BLaER1 treated with 17β-estradiol and CSF1 and Interleukin-3, amounts not matched to agents 10 nM and 100 nM (cell line): ENCODE results near the gene SH3PXD2A.
A peak's percentile ranks its signal among the peaks of the same experiment; 100 is the strongest.

Source experiments
- H3K27ac ChIP-seq, 11 experiments: shearing (Covaris generic); formaldehyde crosslinking; 2 replicates each; pipeline ENCODE4 v1.8.1; 2022
- H3K27me3 ChIP-seq, 11 experiments: shearing (Covaris generic); formaldehyde crosslinking; 2 replicates each; pipeline ENCODE4 v1.8.1; 2022
- H3K36me3 ChIP-seq, 11 experiments: shearing (Covaris generic); formaldehyde crosslinking; 2 replicates each; pipeline ENCODE4 v1.8.1; 2022
- H3K4me1 ChIP-seq, 10 experiments: shearing (Covaris generic); formaldehyde crosslinking; 2 replicates each; pipeline ENCODE4 v1.8.1; 2022
- H3K4me2 ChIP-seq, 11 experiments: shearing (Covaris generic); formaldehyde crosslinking; 2 replicates each; pipeline ENCODE4 v1.8.1; 2022
- H3K4me3 ChIP-seq, 10 experiments: shearing (Covaris generic); formaldehyde crosslinking; 2 replicates each; pipeline ENCODE4 v1.8.1; 2022
- H3K9ac ChIP-seq, 11 experiments: shearing (Covaris generic); formaldehyde crosslinking; 2 replicates each; pipeline ENCODE4 v1.8.1; 2022
- H3K9me3 ChIP-seq, 11 experiments: shearing (Covaris generic); formaldehyde crosslinking; replicated peaks in 1 of 11; 2 replicates each; pipeline ENCODE4 v1.8.1; 2022
- H4K20me1 ChIP-seq, 11 experiments: shearing (Covaris generic); formaldehyde crosslinking; 2 replicates each; pipeline ENCODE4 v1.8.1; 2022
- Cebpa-rat ChIP-seq, 11 experiments: shearing (Covaris generic); IDR thresholded peaks; 2 replicates each; pipeline ENCODE4 v1.8.1; 2022

SH3PXD2A gene

DNA sequence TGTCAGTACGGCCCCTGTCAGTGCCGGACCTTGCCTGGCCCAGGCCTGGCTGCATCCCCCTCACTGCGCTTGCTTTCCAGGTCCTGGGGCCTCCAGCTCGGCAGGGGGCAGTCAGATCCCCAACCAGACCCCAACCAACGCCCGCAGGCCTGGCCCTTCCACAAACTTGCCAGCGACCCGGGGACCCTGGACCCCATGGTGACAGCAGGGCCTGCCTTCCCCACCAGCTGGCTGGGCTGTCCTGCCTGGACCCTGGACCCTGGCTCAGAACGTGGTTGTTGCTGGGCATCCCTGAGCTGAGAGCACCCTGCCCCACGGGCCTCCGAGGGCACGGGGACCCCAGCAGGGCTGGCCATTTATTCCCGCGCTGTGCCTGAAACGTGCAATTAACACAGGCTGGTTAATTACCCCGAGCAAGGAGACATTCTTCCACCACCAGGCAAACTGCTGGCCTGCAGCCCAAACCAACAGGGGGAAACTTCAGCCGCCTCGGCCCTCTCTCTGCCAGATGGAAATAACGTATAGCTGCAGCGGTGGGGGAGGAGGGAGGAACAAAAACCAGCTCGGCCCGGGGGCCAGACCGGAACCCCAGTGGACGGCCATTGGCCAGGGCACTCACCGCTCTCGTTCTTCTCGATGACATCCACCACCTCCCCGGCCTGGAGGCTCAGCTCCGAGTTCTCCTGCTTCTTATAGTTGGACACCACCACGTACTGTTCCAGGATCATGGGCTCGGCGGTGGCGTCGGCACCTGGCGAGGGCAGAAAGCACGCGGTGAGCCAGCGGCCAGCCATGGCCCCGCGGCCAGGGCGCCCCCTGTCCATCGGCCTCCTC lies 194.8 kb downstream of the SH3PXD2A start:
- peak overlapping the region; percentile 52 to 75 (median 68) for H3K4me3 ChIP-seq
- peaks cover 35 to 49% (median 42%) of the 10 kb centered on the region in 11 experiments for H3K36me3 ChIP-seq
- peaks cover 0 to 20% (median 13%) of the 10 kb centered on the region in 11 experiments; a peak in 16 of 22 replicates for H3K9me3 ChIP-seq
- H3K4me2 ChIP-seq, result peak overlapping the region; percentile 95 to 100 (median 99)
- H3K27ac ChIP-seq, result peak overlapping the region in 10 of 11 experiments; percentile 68 to 88 (median 83); a peak in 21 of 22 replicates
- TF ChIP-seq Cebpa-rat (IDR thresholded peaks at IDR 0.05), result no peak
- no peaks in the 10 kb centered on the region for H3K27me3 ChIP-seq
- H4K20me1 ChIP-seq, result peaks cover 8 to 63% (median 39%) of the 10 kb centered on the region in 11 experiments; a peak in 19 of 22 replicates
- peak overlapping the region; percentile 67 to 85 (median 77) for H3K9ac ChIP-seq
- H3K4me1 ChIP-seq, result peaks cover 61 to 66% (median 63%) of the 10 kb centered on the region in 10 experiments

DNA sequence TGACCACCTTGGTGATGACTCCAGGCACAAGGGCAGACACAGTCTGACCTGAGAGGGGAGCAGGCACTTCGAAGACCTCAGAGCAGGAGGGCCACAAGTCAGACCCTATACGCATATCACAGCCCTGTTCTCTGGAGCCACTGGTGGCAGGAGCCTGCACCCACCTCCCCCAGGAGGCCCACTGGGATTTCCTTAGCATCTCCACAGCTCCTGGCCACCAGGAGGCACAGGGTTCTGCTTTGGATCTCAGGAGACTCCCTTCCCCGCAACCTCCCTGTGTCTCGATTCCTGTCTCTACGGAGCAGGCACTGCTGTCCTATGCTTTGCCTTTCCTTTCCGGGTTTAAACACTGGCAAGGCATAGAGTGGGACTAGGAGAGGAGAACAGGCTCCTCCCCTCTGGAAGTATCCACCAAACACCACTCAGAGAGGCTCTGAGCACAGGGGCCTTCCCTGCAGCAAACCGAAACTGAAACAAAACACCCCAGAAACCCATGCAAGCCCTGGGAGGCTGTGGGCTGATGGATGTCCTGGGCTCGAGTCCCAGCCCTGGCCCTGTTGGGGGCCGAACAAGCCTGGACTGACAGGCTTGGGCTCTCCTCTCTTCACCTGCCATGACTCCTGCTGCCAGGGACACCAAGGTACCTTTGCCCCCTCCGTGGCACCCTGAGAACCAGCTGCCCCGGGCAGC lies 195.6 kb downstream of the SH3PXD2A start:
- peaks cover 41 to 50% (median 49%) of the 10 kb centered on the region in 11 experiments for H3K36me3 ChIP-seq
- peaks cover 53 to 58% (median 56%) of the 10 kb centered on the region in 10 experiments for H3K4me1 ChIP-seq
- peak overlapping the region; percentile 67 to 85 (median 77) for H3K9ac ChIP-seq
- peaks cover 7 to 62% (median 38%) of the 10 kb centered on the region in 11 experiments; a peak in 19 of 22 replicates for H4K20me1 ChIP-seq
- H3K27ac ChIP-seq, result peak overlapping the region in 10 of 11 experiments; percentile 68 to 88 (median 83); a peak in 21 of 22 replicates
- H3K9me3 ChIP-seq, result peaks cover 0 to 20% (median 13%) of the 10 kb centered on the region in 11 experiments; a peak in 16 of 22 replicates
- TF ChIP-seq Cebpa-rat (IDR thresholded peaks at IDR 0.05), result no peak
- peak overlapping the region; percentile 95 to 100 (median 99) for H3K4me2 ChIP-seq
- peak overlapping the region; percentile 52 to 75 (median 68) for H3K4me3 ChIP-seq
- no peaks in the 10 kb centered on the region for H3K27me3 ChIP-seq

DNA sequence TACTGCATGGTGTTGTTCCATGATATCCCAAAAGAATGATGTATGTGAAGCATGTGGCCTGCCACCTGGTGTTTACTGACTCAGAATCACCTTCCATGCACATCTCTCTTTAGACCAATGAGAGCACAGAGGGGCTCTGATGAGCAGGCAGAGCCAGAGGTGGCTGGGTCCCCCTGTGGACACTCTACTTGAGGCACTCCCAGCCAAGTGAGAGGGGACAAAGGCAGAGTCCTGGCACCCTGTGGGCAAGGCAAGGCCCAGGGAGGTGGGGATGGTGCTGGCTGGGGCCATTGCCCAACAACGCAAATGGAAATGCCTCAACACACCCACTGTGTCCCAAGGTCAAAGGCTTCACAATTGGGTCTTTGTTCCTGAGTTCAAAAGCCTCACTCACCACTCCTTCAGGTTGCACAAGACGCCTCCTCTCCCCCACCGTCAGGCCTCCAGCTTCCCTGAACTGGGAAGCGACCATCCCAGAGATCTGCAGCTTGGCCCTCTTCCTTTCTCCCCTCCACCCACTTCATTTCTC lies 197.3 kb downstream of the SH3PXD2A start:
- Histone ChIP-seq H3K27ac (no peak overlapping the region), H3K36me3 (peaks cover 48 to 67% (median 66%) of the 10 kb centered on the region in 11 experiments), H3K9me3 (peaks cover 0 to 20% (median 13%) of the 10 kb centered on the region in 11 experiments; a peak in 16 of 22 replicates), H3K9ac (no peak overlapping the region), H3K4me2 (no peak overlapping the region), H3K4me1 (peaks cover 36 to 53% (median 48%) of the 10 kb centered on the region in 10 experiments), H3K27me3 (no peaks in the 10 kb centered on the region), H4K20me1 (peaks cover 18 to 63% (median 38%) of the 10 kb centered on the region in 11 experiments; a peak in 20 of 22 replicates), H3K4me3 (no peak overlapping the region)
- TF ChIP-seq Cebpa-rat (IDR thresholded peaks at IDR 0.05), result no peak

DNA sequence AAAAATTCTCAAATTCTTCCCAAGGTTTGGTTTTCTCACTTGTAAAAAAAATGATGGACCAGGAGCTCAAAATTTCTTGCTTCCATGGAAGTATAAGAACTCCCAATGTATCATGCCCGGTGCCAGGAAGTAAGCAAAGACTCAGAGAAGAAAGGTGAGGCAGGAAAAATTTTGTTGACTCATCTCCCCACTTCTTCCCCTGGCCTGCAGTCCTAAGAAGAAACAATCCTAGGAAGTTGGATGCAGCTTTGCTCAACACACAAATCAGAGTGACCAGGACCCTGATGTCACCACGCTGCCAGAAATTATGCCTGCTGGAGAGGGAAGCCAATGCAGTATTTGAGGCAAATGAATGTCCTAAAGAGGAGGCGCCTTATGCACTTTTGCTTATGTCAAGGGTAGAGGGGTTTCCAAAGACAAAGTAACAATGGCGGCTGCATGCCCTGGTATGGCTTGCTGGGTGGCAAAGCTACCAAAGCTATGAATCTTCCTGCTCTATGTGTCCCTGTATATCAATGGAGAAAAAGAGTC lies 198.2 kb downstream of the SH3PXD2A start:
- Histone ChIP-seq H4K20me1 (peaks cover 27 to 71% (median 46%) of the 10 kb centered on the region in 11 experiments), H3K9me3 (peaks cover 0 to 20% (median 13%) of the 10 kb centered on the region in 11 experiments; a peak in 16 of 22 replicates), H3K27me3 (no peaks in the 10 kb centered on the region), H3K27ac (no peak overlapping the region), H3K36me3 (peaks cover 57 to 77% (median 75%) of the 10 kb centered on the region in 11 experiments), H3K4me1 (peaks cover 28 to 55% (median 50%) of the 10 kb centered on the region in 10 experiments), H3K4me2 (no peak overlapping the region), H3K9ac (no peak overlapping the region), H3K4me3 (no peak overlapping the region)
- no peak for TF ChIP-seq Cebpa-rat (IDR thresholded peaks at IDR 0.05)

DNA sequence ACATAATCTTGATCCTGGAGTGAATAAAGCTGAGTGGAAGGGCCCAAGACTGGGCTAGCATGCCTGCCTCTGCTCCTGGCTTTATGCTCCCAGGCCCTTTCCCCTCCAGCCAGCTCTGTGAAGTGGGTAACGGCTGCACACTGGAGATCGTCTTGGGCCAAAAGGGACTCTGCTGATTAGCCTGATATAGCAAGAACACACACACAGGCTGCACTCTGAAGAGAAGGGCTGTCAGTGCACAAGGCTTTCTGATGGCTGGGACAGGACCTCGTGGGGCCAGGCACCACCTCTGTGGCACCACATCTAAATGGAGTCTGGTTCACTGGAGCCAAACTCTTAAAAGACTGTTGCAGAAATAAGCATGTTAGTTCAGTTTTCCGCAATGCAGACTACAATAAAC lies 200.5 kb downstream of the SH3PXD2A start:
- Histone ChIP-seq H3K27me3 (no peaks in the 10 kb centered on the region), H3K4me2 (no peak overlapping the region), H3K9me3 (peaks cover 0 to 20% (median 13%) of the 10 kb centered on the region in 11 experiments; a peak in 16 of 22 replicates), H3K27ac (no peak overlapping the region), H4K20me1 (peaks cover 49 to 85% (median 65%) of the 10 kb centered on the region in 11 experiments), H3K9ac (no peak overlapping the region; a peak in 1 of 22 replicates), H3K4me1 (peaks cover 20 to 53% (median 40%) of the 10 kb centered on the region in 10 experiments), H3K36me3 (peaks cover 75 to 99% (median 97%) of the 10 kb centered on the region in 11 experiments), H3K4me3 (no peak overlapping the region)
- TF ChIP-seq Cebpa-rat (IDR thresholded peaks at IDR 0.05), result no peak

DNA sequence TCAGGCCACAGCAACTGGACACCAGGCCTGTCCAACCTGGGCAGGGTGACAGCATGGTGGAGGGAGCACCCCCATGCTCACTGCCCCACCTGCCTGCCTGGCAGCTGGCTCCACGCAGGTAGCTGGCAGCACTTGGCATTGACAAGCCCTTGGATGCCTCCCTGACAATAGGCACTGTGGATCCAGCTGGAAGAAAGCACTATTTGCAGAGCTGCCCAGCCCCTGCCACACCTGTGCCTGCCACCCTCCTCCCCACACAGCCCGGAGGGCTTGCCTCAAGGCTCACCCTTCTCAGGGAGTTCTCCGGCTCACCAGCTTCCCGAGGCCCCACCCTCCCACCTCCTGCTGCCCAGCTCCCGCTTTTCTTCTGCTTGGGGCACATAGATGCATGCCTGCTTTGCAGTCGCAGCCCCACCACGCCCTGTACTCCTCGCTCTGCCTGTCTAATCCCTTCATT lies 201.8 kb downstream of the SH3PXD2A start:
- peaks cover 0 to 16% (median 13%) of the 10 kb centered on the region in 11 experiments; a peak in 16 of 22 replicates for H3K9me3 ChIP-seq
- TF ChIP-seq Cebpa-rat (IDR thresholded peaks at IDR 0.05), result no peak
- H3K36me3 ChIP-seq, result peaks cover 76 to 100% (median 99%) of the 10 kb centered on the region in 11 experiments
- peaks cover 17 to 54% (median 41%) of the 10 kb centered on the region in 10 experiments for H3K4me1 ChIP-seq
- peaks cover 61 to 89% (median 70%) of the 10 kb centered on the region in 11 experiments for H4K20me1 ChIP-seq
- peak overlapping the region in 4 of 11 experiments; percentile 20 to 63 (median 36); a peak in 4 of 22 replicates for H3K4me2 ChIP-seq
- no peaks in the 10 kb centered on the region for H3K27me3 ChIP-seq
- H3K9ac ChIP-seq, result peak overlapping the region in 3 of 11 experiments; percentile 9 to 23 (median 15); a peak in 1 of 22 replicates
- H3K27ac ChIP-seq, result no peak overlapping the region; a peak in 2 of 22 replicates
- H3K4me3 ChIP-seq, result no peak overlapping the region

DNA sequence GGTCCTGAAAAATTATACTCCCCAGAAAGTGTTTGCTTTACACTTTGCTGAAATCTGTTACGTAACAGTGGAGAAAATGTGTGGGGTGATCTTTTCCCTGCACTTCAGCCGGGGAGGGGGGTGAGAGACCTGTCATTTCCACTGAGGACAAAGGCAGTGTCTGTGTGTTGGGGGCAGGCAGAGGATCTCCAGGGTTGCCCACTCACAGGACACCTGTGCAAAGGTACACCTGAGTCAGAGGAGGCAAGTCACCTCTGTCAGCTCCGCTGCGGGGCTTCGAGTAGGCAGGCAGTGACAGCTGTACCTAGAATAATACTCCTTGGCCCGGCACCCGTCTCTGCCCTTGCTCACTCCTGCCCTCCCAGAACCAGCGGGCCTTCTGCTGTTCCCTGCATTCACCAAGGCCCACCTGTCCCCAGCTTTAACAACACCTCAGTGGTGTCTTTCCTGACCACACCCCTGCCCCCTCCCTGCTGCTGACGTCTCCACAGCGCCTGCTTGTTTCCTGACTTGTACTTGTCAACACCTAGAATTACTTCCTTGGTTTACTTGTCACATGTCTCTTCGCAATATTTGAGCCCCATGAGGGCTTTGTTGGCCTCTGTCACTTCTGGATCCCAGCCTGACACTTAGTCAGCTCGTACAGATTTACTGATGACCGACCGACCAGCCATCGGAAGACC lies 202.6 kb downstream of the SH3PXD2A start:
- peaks cover 70 to 97% (median 79%) of the 10 kb centered on the region in 11 experiments for H4K20me1 ChIP-seq
- peak overlapping the region in 9 of 11 experiments; percentile 20 to 63 (median 45); a peak in 16 of 22 replicates for H3K4me2 ChIP-seq
- TF ChIP-seq Cebpa-rat (IDR thresholded peaks at IDR 0.05), result 0 out of 22 replicates have a peak, but pooled peaks of 1 of the 11 experiments have one; percentile 20

More for the DNA sequence above, 202.6 kb downstream of the SH3PXD2A start:
- H3K36me3 ChIP-seq, result peaks cover 72 to 100% (median 99%) of the 10 kb centered on the region in 11 experiments
- peaks cover 23 to 63% (median 50%) of the 10 kb centered on the region in 10 experiments for H3K4me1 ChIP-seq
- H3K9me3 ChIP-seq, result peaks cover 0 to 7% (median 7%) of the 10 kb centered on the region in 11 experiments; a peak in 15 of 22 replicates
- H3K27ac ChIP-seq, result peak overlapping the region in 7 of 11 experiments; percentile 3 to 45 (median 26); a peak in 8 of 22 replicates
- H3K9ac ChIP-seq, result peak overlapping the region in 6 of 11 experiments; percentile 9 to 30 (median 14); a peak in 3 of 22 replicates
- H3K27me3 ChIP-seq, result no peaks in the 10 kb centered on the region
- no peak overlapping the region for H3K4me3 ChIP-seq
